Smooth muscle cell (in vitro differentiated cells): Measurements from ENCODE around the gene SZT2. TPM values are rescaled to one million over a fixed set of nuclear protein-coding genes. Genes with fewer than 3 reads are reported as not detected.

ENCODE experiments used
- DNase-seq: peaks from one replicate; lab custom pipeline; 2025; ENCODE audit not compliant: unreplicated experiment; lab: John Stamatoyannopoulos, UW
- H2AFZ ChIP-seq: fragments of 200-600 bp; sonication (generic); 2 replicates; pipeline ENCODE4 v1.6.0; 2016; ENCODE audit warnings: antibody characterized with exemption, low read depth, mild to moderate bottlenecking
- H3F3A ChIP-seq: fragments of 200-600 bp; sonication (generic); 2 replicates; pipeline ENCODE4 v1.6.0; 2017; ENCODE audit warnings: antibody characterized with exemption, low read depth
- H3K27ac ChIP-seq: fragments of 200-600 bp; sonication (generic); 2 replicates; pipeline ENCODE4 v1.5.1; 2016; ENCODE audit warnings: low read depth, mild to moderate bottlenecking
- H3K27me3 ChIP-seq: fragments of 200-600 bp; sonication (generic); 2 replicates; pipeline ENCODE4 v1.6.1; 2016; ENCODE audit warnings: low read depth, mild to moderate bottlenecking
- H3K36me3 ChIP-seq: fragments of 200-600 bp; sonication (generic); 2 replicates; pipeline ENCODE4 v1.5.1; 2016; ENCODE audit warnings: low read depth
- H3K4me1 ChIP-seq: fragments of 200-600 bp; sonication (generic); 2 replicates; pipeline ENCODE4 v1.5.1; 2016; ENCODE audit warnings: low read depth
- H3K4me2 ChIP-seq: fragments of 200-600 bp; sonication (generic); 2 replicates; pipeline ENCODE4 v1.6.0; 2016; ENCODE audit warnings: mild to moderate bottlenecking
- H3K4me3 ChIP-seq: fragments of 200-600 bp; sonication (generic); 2 replicates; pipeline ENCODE4 v1.5.1; 2016; ENCODE audit warnings: mild to moderate bottlenecking
- H3K79me2 ChIP-seq: fragments of 200-600 bp; sonication (generic); 2 replicates; pipeline ENCODE4 v1.6.0; 2016; ENCODE audit warnings: low read depth, mild to moderate bottlenecking
- H3K9ac ChIP-seq: fragments of 200-600 bp; sonication (generic); 2 replicates; pipeline ENCODE4 v1.6.0; 2016; ENCODE audit warnings: low read depth
- H3K9me3 ChIP-seq: fragments of 200-600 bp; sonication (generic); replicated peaks from 2 replicates; pipeline ENCODE4 v1.5.1; 2016; ENCODE audit warnings: low read depth
- H4K20me1 ChIP-seq: fragments of 200-600 bp; sonication (generic); 2 replicates; pipeline ENCODE4 v1.6.0; 2016; ENCODE audit warnings: low read depth
- CTCF ChIP-seq: fragments of 200-600 bp; sonication (generic); IDR thresholded peaks from 2 replicates; pipeline ENCODE4 v1.5.1; 2017; ENCODE audit warnings: borderline replicate concordance, mild to moderate bottlenecking, antibody characterized with exemption; ENCODE audit not compliant: insufficient read depth, poor library complexity, severe bottlenecking
- WGBS: methylation state at CpG from one replicate; pipeline ENCODE4 v1.1.7; 2016; ENCODE audit warnings: low lambda C conversion rate; 5-methylcytosine and 5-hydroxymethylcytosine counted together
- polyA plus RNA-seq: library from polyadenylated mRNA; unstranded; fragments of >200 nt; fragmentation: Nextera tagmentation; extraction: Ambion mirVana; gene quantifications from 2 replicates; pipeline ENCODE4 v1.2.1, GENCODE V29; 2016
- total RNA-seq: library from RNA; depleted of rRNA; stranded (reverse); fragments of >200 nt; gene quantifications from 2 replicates; pipeline ENCODE4 v1.2.3, GENCODE V29; 2014

Gene SZT2
- total and polyA plus RNA-seq, 2 experiments from 2014 or later, result 9.0 to 20.8 TPM

- H3K79me2 ChIP-seq, result peaks cover 3% of the 10 kb centered on the region
- H3K9ac ChIP-seq, result no peak overlapping the region
- H3K36me3 ChIP-seq, result no peaks in the 10 kb centered on the region
- peak overlapping the region; percentile 86 for H3K4me2 ChIP-seq
- H2AFZ ChIP-seq, result no peak overlapping the region
- H3K4me1 ChIP-seq, result peaks cover 4% of the 10 kb centered on the region
- 58% methylated on average over 4 of the region's 4 CpGs for WGBS
- H3K27ac ChIP-seq, result no peak overlapping the region
- no peaks in the 10 kb centered on the region for H3K9me3 ChIP-seq
- no peak overlapping the region for H3K4me3 ChIP-seq
- H3F3A ChIP-seq, result no peaks in the 10 kb centered on the region
- DNase-seq, result no peak
- no peaks in the 10 kb centered on the region for H3K27me3 ChIP-seq
- TF ChIP-seq CTCF, result no peak
- no peaks in the 10 kb centered on the region for H4K20me1 ChIP-seq
These were observed 32.4 kb upstream of the SZT2 start for GRCh38 chr1:43357251-43357650.

GRCh38 chr1:43358121-43358745 is 31.5 kb upstream of the SZT2 start:
- peak overlapping the region; percentile 73 for H2AFZ ChIP-seq
- no peaks in the 10 kb centered on the region for H3F3A ChIP-seq
- H3K9me3 ChIP-seq, result no peaks in the 10 kb centered on the region
- H3K27ac ChIP-seq, result peak overlapping the region; percentile 66
- H3K36me3 ChIP-seq, result no peaks in the 10 kb centered on the region
- 2% methylated on average over 33 of the region's 33 CpGs for WGBS
- peak overlapping the region; percentile 86 for H3K4me2 ChIP-seq
- no peak for DNase-seq
- peaks cover 4% of the 10 kb centered on the region for H3K4me1 ChIP-seq
- H3K4me3 ChIP-seq, result peak overlapping the region; percentile 63
- TF ChIP-seq CTCF, result peak; percentile 23
- H4K20me1 ChIP-seq, result no peaks in the 10 kb centered on the region
- no peaks in the 10 kb centered on the region for H3K27me3 ChIP-seq
- H3K9ac ChIP-seq, result peak overlapping the region; percentile 73
- H3K79me2 ChIP-seq, result peaks cover 3% of the 10 kb centered on the region

- no peaks in the 10 kb centered on the region for H3K27me3 ChIP-seq
- no peaks in the 10 kb centered on the region for H3K36me3 ChIP-seq
- peak; percentile 91 for DNase-seq
- no peaks in the 10 kb centered on the region for H3F3A ChIP-seq
- peaks cover 3% of the 10 kb centered on the region for H3K79me2 ChIP-seq
- H4K20me1 ChIP-seq, result no peaks in the 10 kb centered on the region
- H3K4me1 ChIP-seq, result peaks cover 4% of the 10 kb centered on the region
- TF ChIP-seq CTCF, result no peak
- peak within 1 kb of the TSS; percentile 66 for H3K27ac ChIP-seq
- peak within 1 kb of the TSS; percentile 86 for H3K4me2 ChIP-seq
- 1% methylated on average over 50 of the region's 59 CpGs for WGBS
- peak within 1 kb of the TSS; percentile 73 for H3K9ac ChIP-seq
- peak within 1 kb of the TSS; percentile 73 for H2AFZ ChIP-seq
- no peaks in the 10 kb centered on the region for H3K9me3 ChIP-seq
- H3K4me3 ChIP-seq, result peak within 1 kb of the TSS; percentile 63
These were observed 30.7 kb upstream of the SZT2 start, which contains the start of gene CDC20 for GRCh38 chr1:43358746-43359693. CDC20 (plus strand) TSS chr1:43358981; CDS start chr1:43359216, 235 bp downstream.
